Liver (tissue), 3 donors: ENCODE measurements around the gene TPX2.

Experiments used
- ATF3 ChIP-seq: IDR thresholded peaks from 2 replicates; pipeline ENCODE4 v1.6.1; 2016; ENCODE audit warnings: antibody characterized with exemption
- GABPA ChIP-seq, 2 donors: IDR thresholded peaks in 1 of 2; conservative IDR thresholded peaks in 1 of 2; 2 replicates each; pipeline ENCODE4 v1.6.1; 2016; ENCODE audit warnings: antibody characterized with exemption in 2 of 2, mild to moderate bottlenecking in 1 of 2, moderate library complexity in 1 of 2
- MAX ChIP-seq: IDR thresholded peaks from 2 replicates; pipeline ENCODE4 v1.6.1; 2016; ENCODE audit warnings: antibody characterized with exemption
- NR2F2 ChIP-seq: IDR thresholded peaks from 2 replicates; pipeline ENCODE4 v1.6.1; 2016; ENCODE audit warnings: antibody characterized with exemption
- RAD21 ChIP-seq, 2 donors: IDR thresholded peaks; 2 replicates each; pipeline ENCODE4 v1.6.1; 2016; ENCODE audit warnings: antibody characterized with exemption in 2 of 2, mild to moderate bottlenecking in 2 of 2
- REST ChIP-seq: IDR thresholded peaks from 2 replicates; pipeline ENCODE4 v1.6.1; 2016; ENCODE audit warnings: antibody characterized with exemption, mild to moderate bottlenecking
- RXRA ChIP-seq, 2 donors: IDR thresholded peaks; 2 replicates each; pipeline ENCODE4 v1.6.1; 2017 to 2018; ENCODE audit warnings: antibody characterized with exemption in 2 of 2, mild to moderate bottlenecking in 1 of 2
- TF ChIP-seq, protein P1 (sequence below): fragments of 150-350 bp; IDR thresholded peaks from 2 replicates; pipeline ENCODE4 v1.5.1; 2017; ENCODE audit warnings: improper control_type of control experiment, low read depth, low read length; ENCODE audit not compliant: missing input control
- donor health status: healthy.
- donor health status: healthy.

GRCh38 chr20:31817461-31817860 is 78.4 kb downstream of the TPX2 start:
- TF ChIP-seq, protein P1, sequence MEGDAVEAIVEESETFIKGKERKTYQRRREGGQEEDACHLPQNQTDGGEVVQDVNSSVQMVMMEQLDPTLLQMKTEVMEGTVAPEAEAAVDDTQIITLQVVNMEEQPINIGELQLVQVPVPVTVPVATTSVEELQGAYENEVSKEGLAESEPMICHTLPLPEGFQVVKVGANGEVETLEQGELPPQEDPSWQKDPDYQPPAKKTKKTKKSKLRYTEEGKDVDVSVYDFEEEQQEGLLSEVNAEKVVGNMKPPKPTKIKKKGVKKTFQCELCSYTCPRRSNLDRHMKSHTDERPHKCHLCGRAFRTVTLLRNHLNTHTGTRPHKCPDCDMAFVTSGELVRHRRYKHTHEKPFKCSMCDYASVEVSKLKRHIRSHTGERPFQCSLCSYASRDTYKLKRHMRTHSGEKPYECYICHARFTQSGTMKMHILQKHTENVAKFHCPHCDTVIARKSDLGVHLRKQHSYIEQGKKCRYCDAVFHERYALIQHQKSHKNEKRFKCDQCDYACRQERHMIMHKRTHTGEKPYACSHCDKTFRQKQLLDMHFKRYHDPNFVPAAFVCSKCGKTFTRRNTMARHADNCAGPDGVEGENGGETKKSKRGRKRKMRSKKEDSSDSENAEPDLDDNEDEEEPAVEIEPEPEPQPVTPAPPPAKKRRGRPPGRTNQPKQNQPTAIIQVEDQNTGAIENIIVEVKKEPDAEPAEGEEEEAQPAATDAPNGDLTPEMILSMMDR: no peak
- TF ChIP-seq REST (no peak), GABPA (IDR thresholded peaks at IDR 0.05 in 1 of 2, conservative IDR thresholded peaks at IDR 0.05 in 1 of 2) (no peak), RXRA (IDR thresholded peaks at IDR 0.05) (no peak), MAX (no peak), RAD21 (IDR thresholded peaks at IDR 0.05) (no peak), NR2F2 (no peak), ATF3 (no peak)
